ENCODE data around the gene PCDHGA8. TPM values are rescaled to one million over a fixed set of nuclear protein-coding genes. Genes with fewer than 3 reads are reported as not detected.

Gene PCDHGA8
- total RNA-seq: 1.1 and 2.4 TPM in 2 replicates

DNA sequence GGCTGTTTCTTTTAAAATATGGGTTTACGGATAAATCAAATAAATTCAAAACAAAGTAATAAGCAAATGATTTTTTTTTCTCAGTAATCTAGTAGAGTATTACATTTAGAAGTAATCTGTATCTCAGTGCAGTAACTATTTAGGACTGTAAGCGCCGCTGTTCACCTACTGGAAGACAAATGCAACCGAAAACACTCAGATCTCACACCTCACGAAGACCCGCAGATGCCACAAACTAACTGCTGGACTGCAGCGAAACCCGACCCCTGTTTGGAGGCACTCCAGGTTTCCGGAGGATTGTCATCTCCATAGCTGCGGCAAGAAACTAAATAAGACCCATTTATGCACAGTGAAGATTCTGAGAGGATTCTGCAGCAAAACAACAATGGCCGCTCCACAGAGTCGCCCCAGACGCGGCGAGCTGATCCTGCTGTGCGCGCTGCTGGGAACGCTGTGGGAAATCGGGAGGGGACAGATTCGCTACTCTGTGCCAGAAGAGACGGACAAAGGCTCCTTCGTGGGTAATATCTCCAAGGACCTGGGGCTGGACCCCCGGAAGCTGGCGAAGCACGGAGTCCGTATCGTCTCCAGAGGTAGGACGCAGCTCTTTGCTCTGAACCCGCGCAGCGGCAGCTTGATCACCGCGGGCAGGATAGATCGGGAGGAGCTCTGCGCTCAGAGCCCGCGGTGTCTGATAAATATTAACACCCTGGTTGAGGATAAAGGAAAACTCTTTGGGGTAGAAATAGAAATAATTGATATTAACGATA lies at the start of gene PCDHGA8:
PCDHGA8 (plus strand) TSS at position 205 of the 770 bp plus-strand sequence; CDS start at position 386, 181 bp downstream.

DNA sequence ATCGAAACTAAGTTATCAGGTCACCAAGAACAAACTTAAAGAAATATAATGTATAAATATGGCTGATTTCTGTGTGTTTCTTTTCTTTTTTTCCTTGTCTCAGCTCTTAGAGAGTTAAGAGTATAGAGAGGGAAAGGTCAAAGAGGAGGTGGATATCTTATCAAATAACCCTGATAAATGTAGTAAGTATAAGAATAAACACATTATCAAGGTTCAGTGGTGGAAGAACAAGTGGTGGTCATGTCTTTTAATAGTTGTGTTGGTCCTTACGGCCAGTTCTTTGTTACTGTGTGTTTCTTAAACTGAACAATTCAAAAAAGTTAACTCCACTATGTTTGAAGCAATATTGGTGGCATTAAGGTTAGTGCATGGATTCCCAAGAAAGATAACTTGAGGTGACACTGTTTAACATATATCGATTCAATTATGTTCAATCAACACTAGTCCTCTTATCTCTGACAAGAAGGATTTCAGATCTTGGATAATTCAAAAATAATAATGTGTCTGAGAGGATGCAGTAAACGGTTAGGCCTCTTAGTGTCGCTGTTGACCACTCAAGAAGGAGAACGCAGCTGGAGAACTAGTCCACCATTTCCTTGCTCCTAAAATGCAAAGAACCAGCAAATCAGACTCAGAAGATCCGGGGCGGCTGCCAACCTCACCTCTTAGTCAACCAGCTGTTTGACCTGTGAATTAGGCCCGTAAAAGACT lies 49.0 kb upstream of the PCDHGA8 start, which contains the start of gene PCDHGA3:
PCDHGA3 (plus strand) TSS at position 588 of the 711 bp plus-strand sequence. CDS start 205 bp downstream, outside the sequence.

DNA sequence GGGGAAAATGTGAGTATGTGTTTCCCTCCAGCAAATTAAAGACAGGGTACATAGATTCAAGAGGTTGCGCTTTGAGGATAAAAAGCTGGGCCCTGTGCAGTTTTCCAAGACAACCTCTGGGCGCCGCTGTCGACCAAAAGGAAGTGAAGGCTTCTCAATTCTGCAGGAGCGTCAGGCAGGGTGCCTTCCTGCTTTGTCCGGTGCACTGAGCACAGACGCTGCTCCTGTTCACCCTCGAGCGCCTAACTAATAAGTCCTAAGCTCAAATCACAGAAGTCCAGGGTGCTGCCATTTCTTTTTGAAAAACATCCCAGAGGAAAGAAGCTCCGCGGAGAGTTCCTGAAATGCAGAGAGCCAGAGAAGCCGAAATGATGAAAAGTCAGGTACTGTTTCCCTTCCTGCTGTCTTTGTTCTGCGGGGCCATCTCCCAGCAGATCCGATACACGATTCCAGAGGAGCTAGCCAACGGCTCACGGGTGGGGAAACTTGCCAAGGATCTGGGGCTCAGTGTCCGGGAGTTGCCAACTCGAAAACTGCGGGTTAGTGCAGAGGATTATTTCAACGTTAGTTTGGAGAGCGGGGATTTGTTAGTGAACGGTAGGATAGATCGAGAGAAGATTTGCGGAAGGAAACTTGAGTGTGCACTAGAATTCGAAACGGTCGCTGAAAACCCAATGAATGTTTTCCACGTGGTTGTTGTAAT lies 42.4 kb upstream of the PCDHGA8 start, which contains the start of gene PCDHGB1:
PCDHGB1 (plus strand) TSS at position 183 of the 703 bp plus-strand sequence; CDS start at position 345, 162 bp downstream.

DNA sequence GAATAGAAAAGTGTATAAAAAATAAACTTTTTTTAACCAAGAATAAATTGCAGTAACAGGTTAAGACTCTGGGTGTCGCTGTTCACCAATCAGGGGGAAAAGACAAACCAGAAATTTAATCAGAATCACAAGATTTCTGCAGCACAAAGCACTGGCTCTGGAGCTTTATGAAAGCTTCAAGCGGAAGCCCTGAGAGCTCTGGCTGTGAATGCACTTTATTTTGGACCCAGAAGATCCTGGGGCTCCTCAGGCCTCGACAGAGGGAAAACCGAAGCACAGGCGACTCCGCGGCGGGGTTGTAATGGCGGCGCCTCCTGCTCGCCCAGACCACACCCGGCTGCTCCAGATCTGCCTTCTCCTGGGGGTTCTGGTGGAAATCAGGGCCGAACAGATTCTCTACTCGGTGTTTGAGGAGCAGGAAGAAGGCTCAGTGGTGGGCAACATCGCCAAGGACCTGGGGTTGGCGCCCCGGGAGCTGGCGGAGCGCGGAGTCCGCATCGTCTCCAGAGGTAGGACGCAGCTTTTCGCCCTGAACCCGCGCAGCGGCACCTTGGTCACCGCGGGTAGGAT lies 37.4 kb upstream of the PCDHGA8 start, which contains the start of gene PCDHGA4:
PCDHGA4 (plus strand) TSS at position 122 of the 570 bp plus-strand sequence; CDS start at position 209, 87 bp downstream.

GRCh38 chr5:141359790-141360426 lies 32.5 kb upstream of the PCDHGA8 start, which contains the start of gene PCDHGB2:
PCDHGB2 (plus strand) TSS chr5:141359994; CDS start chr5:141360136, 142 bp downstream.

DNA sequence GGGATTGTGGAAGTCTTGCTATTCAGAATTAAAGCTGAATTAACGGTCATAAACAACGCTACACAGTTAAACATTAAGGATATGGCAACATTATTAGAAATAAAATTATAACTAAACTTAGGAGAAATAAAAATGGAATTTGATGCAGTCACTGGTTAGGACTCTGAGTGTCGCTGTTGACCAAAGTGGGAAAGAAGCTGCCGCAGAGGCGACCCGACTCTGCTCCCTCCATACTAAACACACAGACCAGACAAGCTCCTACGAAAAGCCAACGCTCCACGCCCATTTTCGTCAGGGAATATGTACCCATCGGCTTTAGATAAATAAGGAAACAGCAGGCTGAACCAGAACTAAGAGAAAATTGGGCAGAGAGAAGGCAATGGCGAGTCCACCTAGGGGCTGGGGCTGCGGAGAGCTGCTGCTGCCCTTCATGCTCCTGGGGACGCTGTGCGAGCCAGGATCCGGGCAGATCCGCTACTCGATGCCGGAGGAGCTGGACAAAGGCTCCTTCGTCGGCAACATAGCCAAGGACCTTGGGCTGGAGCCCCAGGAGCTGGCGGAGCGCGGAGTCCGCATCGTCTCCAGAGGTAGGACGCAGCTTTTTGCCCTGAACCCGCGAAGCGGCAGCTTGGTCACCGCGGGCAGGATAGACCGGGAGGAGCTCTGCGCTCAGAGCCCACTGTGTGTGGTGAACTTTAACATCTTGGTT lies 28.3 kb upstream of the PCDHGA8 start, which contains the start of gene PCDHGA5:
PCDHGA5 (plus strand) TSS at position 211 of the 709 bp plus-strand sequence; CDS start at position 380, 169 bp downstream.

GRCh38 chr5:141369994-141370848 lies 22.2 kb upstream of the PCDHGA8 start, which contains the start of gene PCDHGB3:
PCDHGB3 (plus strand) TSS chr5:141370242; CDS start chr5:141370395, 153 bp downstream.

DNA sequence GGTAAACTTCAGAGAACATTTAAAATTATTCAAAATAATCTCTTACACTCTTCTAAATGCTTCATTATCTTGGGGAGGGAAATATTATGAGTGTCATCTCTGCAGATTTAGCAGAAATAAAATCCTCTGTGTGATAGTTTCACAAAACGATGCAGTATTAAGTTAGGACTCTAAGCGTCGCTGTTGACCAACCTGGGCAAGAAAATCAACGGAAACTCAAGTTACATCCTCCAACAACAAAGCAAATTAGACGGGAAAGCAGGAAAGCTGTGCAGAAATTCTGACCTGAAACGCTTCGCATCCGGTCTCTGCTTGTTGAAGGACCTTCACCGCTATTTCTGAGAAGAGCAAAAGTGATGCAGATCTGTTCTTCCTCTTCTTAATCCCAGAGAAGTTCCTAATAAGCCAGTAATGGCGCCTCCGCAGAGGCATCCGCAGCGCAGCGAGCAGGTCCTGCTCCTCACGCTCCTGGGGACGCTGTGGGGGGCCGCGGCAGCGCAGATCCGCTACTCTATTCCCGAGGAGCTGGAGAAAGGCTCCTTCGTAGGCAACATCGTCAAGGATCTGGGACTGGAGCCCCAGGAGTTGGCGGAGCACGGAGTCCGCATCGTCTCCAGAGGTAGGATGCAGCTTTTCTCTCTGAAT lies 18.6 kb upstream of the PCDHGA8 start, which contains the start of gene PCDHGA6:
PCDHGA6 (plus strand) TSS at position 219 of the 645 bp plus-strand sequence; CDS start at position 412, 193 bp downstream.

GRCh38 chr5:141382469-141383294 lies 9.8 kb upstream of the PCDHGA8 start, which contains the start of gene PCDHGA7:
PCDHGA7 (plus strand) TSS chr5:141382742; CDS start chr5:141382900, 158 bp downstream.

GRCh38 chr5:141387557-141388311 lies 4.7 kb upstream of the PCDHGA8 start, which contains the start of gene PCDHGB4:
PCDHGB4 (plus strand) TSS chr5:141387698; CDS start chr5:141387885, 187 bp downstream.

DNA sequence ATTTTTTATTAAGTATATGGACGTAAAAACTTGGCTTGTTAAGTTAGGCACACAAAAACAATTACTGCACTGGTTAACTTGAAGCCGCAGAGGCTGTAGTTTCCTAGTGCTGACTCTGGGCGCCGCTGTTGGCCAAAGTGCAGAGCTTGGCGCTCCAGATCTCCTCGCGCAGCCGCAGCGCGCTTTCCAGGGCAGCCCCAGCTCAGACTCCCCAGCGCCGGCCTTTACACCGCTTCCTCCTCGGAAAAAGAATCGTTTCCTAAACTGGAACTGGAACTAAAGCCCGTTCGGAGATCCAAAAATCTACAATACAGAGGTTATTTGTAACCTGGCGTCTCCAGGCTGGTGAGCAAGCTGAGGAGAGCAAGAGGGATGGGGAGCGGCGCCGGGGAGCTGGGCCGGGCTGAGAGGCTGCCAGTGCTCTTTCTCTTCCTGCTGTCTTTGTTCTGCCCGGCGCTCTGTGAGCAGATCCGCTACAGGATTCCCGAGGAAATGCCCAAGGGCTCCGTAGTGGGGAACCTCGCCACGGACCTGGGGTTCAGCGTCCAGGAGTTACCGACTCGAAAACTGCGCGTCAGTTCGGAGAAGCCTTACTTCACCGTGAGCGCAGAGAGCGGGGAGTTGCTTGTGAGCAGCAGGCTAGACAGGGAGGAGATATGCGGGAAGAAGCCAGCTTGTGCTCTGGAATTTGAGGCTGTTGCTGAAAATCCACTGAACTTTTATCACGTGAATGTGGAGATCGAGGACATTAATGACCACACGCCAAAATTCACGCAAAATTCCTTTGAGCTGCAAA lies 5.5 kb downstream of the PCDHGA8 start, which contains the start of gene PCDHGB5:
PCDHGB5 (plus strand) TSS at position 192 of the 796 bp plus-strand sequence; CDS start at position 373, 181 bp downstream.

DNA sequence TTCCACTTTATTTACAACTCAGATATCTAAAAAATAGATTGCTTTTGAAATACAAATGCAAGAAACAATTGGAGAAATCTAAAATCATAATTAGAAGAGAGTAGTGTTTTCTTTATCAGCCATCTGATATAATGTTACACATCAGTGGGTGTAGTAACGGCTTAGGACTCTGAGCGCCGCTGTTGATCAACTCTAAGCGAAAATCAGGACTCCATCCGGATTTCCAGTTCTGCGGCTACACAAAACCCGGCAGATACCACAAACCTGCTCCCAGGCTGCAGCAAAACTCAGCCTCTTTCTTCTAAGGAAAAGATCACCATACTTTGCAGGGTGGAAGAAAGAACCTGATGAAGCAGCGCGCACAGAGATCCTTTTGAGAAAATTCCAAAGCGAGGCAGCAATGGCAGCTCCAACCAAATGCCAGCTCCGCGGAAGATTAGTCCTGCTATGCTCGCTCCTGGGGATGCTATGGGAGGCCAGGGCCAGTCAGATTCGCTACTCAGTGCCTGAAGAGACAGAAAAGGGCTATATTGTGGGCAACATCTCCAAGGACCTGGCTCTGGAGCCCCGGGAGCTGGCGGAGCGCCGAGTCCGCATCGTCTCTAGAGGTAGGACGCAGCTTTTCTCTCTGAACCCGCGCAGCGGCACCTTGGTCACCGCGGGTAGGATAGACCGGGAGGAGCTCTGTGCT lies 10.3 kb downstream of the PCDHGA8 start, which contains the start of gene PCDHGA9:
PCDHGA9 (plus strand) TSS at position 226 of the 691 bp plus-strand sequence; CDS start at position 401, 175 bp downstream.

DNA sequence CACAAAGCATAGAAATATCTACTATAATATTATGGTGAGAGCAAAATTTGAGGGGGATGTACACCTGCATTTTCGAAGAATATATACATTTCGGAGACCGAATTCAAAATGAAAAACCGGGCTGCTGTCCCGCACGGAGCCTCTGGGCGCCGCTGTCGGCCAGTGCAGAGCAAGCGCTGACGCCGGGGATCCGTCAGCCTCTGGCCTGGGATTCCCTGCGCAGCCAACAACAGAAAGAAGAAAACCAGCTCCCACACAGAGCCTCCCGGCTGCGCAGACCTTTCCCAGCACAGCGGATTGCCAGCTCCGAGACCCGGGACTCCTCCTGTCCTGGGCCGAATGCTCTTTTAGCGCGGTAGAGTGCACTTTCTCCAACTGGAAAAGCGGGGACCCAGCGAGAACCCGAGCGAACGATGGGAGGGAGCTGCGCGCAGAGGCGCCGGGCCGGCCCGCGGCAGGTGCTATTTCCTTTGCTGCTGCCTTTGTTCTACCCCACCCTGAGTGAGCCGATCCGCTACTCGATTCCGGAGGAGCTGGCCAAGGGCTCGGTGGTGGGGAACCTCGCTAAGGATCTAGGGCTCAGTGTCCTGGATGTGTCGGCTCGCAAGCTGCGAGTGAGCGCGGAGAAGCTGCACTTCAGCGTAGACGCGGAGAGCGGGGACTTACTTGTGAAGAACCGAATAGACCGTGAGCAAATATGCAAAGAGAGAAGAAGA lies 15.5 kb downstream of the PCDHGA8 start, which contains the start of gene PCDHGB6:
PCDHGB6 (plus strand) TSS at position 232 of the 716 bp plus-strand sequence; CDS start at position 414, 182 bp downstream.

DNA sequence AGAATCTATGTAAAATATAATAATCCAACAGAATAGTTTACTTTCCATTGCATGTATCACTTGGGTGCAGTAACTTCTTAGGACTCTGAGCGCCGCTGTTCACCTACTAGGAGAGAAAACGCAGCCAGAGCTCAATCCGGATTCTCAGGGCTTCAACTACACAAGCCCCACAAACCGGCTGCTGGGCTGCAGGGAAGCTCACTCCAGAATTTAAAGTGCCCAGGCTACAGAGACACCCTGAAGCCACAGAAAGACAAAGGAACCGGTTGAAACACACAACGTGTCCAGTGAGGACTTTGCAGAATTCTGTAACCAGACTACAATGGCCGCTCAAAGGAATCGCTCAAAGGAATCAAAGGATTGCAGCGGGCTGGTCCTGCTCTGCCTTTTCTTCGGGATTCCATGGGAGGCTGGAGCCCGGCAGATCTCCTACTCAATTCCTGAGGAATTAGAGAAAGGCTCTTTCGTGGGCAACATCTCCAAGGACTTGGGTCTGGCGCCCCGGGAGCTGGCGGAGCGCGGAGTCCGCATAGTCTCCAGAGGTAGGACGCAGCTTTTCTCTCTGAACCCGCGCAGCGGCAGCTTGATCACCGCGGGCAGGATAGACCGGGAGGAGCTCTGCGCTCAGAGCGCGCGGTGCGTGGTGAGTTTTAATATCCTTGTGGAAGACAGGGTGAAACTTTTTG lies 20.6 kb downstream of the PCDHGA8 start, which contains the start of gene PCDHGA10:
PCDHGA10 (plus strand) TSS at position 134 of the 686 bp plus-strand sequence; CDS start at position 323, 189 bp downstream.

Data from uterine smooth muscle cell (primary cell).